Fibroblast of peridontal ligament (primary cell): ENCODE results near the gene TPX2.

ENCODE experiments used
- DNase-seq: peaks from one replicate; pipeline ENCODE4 v3.0.0-alpha.2; 2010; ENCODE audit errors: extremely low read depth

The TPX2 gene

GRCh38 chr20:31833130-31833930 lies 94.2 kb downstream of the TPX2 start:
- DNase-seq, result no peak

DNA sequence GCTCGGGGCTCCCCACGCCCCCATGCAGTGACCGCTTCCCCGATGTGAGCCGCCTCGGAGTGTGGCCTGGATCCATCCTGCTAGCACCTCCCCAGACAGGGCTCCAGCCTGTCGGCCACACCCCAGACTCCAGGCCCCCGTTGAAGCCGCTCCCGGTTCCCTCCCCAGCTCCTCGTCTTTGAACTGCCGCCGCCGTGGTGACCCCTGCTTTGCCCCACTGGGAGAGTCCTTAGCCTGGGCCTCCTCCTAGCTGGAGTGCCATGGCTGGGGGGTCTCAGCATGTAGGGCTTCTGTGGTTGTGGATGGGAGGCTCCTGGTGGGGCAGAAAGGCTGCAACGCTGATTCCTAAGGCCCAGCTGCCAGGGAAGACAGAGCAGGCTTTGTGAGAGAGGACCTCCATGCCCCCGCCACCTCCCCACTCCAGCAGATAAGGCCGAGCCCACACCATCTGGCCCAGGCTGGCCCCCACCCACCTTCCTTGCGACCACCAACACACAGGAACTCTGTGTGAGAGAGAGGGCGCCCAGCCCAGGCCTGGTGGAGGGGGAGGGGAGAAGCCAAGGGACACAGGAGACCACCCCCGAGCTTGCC lies 94.9 kb downstream of the TPX2 start:
- no peak for DNase-seq

DNA sequence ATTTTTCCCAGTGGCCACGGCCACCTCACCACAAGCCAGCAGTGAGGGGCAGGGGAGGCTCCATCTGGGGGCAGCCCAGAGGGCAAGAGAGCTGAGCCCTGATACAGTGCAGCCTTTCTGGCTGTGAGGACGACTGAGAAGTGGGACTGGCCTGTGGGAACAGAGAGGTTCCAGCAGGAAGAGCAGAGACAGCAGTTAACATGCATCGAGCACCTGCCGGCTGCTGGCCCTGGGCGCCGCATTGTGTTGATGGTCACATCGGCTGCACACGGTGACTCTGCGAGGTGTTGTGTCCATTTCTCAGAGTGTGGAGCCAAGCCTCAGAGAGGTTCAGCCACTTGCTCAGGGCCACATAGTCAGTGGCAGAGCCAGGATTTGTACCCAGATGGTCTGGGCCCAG lies 96.5 kb downstream of the TPX2 start:
- no peak for DNase-seq

DNA sequence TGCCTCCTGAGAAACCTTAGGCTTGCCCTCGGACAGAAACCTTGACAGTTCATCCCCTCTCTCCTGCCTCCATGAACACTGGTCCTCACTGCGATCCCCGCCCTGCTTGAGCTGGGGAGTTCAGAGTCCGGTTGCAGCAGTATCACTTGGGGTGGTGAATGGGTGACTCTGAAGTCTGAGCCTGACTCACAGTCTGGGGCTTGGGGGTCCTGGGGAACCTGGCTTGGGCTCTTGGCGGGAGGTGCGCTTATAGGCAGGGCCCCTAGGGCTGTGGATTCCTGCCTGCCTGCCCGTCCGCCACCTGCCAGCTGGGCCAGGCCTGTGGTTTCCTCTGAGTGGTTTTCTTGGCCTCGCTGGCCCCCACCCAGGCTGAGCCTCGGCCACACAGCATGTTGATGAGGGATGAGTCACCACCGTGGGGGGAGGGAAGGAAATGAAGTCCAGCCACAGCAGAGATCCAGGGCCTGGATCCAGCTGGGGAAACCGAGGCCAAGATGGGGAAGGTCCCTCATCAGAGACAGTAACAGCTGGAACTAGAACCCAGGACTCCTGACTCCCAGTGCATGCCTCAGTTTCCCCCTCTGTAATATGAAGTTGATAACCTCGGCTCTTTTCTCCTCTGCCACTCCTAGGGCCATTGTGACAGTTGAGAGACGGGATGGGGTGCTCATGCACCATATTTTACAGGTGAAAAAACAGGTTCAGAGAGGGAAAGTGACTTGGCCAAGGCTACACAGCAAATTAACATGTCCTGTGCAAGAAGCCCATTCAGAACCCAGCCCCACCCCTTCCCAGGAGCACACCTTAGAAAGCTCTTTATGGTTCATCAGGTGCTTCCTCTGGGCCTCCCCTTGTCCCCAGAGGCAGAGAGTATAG lies 97.1 kb downstream of the TPX2 start:
- peak; percentile 87 for DNase-seq

DNA sequence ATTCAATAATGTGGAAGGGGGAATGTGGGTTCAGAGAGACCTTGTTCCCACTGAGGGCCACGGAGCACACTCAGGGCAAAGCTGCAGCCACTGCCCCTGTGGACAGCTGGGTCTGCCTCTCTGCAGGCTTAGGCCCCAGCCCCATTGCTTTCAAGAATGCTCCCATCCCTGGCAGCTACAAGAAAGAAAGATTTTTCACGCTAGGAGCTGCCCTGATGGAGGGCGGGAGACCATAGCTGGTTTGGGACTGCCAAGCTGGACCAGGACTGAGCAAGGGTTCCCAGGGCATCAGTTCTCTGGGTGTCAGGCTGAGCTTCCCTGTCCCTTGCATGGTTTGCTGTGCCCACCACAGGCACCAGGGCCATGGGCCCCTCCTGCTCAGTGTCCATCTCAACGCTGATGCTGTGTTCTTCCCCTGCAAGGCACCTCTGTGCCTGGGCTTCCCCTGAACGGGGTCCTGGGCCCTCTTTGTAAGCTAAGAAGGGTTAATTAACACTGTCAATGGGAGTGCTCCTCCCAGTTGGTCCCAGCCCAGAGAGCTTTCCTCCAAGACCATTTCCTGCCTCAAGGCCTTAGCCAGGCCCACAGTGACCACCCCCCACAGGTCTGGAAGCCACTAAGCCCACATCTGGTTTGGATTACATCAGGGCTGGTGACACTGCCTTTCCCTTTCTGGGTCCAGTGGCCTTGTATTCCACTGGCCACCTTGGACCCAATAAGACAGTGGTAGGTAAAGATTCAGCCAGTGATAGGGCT lies 97.9 kb downstream of the TPX2 start:
- no peak for DNase-seq

GRCh38 chr20:31837896-31838397 lies 98.9 kb downstream of the TPX2 start:
- peak; percentile 37 for DNase-seq

- DNase-seq, result no peak
Observed at GRCh38 chr20:31838646-31839292, 99.7 kb downstream of the TPX2 start.

DNA sequence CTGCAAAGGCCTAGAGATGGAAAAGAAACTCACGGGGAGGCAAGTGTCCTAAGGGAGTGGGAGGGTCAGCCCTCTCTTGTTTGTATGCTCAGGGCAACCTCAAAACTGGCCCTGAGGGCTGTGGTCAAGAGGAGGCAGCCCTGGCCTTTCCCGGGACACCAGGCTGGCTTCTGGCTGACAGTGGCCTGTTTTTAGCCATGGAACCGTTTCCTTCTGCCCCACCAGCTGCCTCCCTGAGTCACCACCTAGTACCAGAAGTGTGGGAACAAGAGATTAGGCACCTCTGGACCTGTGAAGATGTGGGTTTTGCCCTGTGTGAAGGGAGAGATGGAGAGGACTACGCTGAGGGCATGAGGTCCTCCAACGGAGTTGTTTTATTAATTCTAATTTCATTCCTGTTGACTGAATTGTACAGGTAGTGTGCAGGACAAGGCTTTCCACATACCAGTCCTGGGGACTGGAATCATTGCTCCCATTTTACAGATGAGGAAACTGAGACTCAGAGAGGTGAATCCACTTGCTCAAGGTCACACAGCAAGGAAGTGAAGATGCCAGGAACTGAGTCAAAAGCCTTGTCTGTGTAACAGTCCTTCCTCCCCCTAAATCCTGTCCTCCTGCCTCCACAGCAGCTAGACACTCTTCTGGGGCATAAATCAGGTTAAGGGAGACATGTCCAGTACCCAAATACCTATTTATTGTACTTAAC lies 100.8 kb downstream of the TPX2 start:
- no peak for DNase-seq

DNA sequence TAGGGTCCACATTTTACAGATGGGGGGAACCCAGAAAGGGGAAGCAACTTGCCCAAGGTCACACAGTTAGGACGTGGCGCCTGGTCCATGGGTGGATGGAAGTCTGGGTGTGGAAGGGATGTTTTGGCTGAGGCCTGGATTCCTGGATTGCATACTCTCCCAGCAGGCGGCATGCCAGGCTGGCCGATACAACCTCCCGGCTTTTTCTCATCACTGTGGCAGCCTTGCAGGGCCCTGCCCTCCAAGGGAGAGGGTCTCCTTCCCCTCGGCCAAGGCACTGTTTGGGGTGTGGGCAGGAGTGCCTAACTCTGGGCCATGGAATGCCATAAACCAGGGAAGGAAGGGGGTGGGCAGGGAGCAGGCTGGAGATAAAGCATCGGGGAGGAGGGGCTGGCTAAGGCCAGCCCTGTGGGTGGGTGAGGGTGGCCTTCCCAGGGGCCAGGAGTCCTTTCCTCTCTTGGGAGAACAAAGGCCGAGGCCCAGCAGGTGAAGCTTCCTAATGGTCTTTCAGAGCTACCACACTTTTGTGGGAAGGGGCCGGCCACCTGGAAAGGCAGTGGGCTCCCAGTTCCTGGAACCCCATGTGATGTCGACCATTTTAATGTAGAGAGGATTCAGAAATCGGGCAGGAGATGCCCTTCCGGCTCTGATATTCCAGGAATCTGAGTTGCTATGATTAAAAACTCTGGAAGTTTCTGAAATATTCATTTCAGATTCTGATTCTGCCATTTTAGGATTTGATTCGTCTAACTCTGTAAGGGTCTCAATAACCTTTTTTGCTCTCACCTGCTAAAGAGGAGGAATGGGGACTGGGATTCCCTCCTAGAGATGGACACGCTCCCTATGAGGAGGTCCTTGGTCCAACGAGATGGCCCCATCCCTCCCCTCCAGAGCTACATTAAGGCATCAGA lies 102.1 kb downstream of the TPX2 start:
- no peak for DNase-seq

- DNase-seq, result peak; percentile 47
Observed at GRCh38 chr20:31841928-31842327, 102.8 kb downstream of the TPX2 start.

GRCh38 chr20:31842471-31843157 lies 103.5 kb downstream of the TPX2 start:
- peak; percentile 56 for DNase-seq

DNA sequence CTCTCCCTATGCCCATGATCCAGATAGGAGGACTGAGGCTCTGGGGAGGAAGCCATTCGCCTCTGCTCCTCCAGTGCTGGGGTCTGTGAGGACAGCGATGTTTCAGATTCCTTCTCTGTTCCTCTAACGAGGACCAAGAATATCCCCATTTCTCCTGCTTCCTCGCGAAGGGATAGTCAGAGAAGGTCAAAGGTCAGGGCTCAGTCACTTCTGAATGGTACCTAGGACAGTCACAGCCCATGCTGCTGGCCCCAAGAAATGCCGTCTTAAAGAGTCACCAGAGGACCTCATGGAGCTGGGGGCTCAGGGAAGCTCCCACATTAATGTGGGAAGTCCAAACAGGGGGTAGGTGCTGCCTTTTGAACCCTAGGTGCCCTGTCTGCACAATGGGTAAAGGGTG lies 104.2 kb downstream of the TPX2 start:
- DNase-seq, result no peak

DNA sequence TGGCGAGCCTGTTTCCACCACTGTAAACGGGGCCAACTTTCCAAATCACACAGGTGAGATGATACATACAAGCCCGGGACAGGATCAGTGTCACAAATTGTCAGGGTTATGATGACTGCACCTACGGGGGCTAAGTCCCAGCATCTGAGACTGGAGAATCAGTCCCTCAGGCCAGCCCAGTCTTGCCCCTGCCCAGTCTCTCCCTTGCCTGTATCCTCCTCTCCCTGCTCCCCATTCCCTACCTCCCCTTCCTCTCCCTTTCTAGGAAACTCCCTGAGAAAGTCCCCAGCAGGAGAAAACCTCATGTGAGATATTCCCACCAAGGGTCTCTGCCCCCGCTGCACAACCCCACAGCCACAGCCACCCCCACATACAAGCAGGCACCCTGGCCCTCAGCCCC lies 104.8 kb downstream of the TPX2 start:
- DNase-seq, result no peak

- DNase-seq, result no peak
Observed at GRCh38 chr20:31844737-31845299, 105.7 kb downstream of the TPX2 start.

GRCh38 chr20:31845300-31845863 lies 106.3 kb downstream of the TPX2 start, which contains the start of gene FOXS1:
Gene FOXS1, minus strand, starts transcription at chr20:31845604. Its CDS starts 62 bp downstream, at chr20:31845542.
- DNase-seq, result no peak

DNA sequence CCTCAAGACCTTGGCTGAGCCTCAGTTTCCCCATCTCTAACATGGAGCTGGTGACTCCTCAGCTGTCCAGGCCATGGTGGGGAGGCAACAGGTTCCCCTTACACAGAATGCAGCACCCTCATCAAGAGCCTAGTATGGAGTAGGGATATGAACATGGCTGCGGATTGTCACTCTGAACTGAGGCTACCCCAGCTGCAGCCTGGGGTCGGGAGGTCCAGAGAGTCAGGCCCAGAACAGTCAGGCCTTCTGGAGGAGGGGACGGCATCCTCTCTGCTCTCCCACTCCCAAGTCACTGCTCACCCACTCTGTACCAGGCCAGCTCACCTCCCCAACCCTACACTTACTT lies 107.7 kb downstream of the TPX2 start:
- no peak for DNase-seq

DNA sequence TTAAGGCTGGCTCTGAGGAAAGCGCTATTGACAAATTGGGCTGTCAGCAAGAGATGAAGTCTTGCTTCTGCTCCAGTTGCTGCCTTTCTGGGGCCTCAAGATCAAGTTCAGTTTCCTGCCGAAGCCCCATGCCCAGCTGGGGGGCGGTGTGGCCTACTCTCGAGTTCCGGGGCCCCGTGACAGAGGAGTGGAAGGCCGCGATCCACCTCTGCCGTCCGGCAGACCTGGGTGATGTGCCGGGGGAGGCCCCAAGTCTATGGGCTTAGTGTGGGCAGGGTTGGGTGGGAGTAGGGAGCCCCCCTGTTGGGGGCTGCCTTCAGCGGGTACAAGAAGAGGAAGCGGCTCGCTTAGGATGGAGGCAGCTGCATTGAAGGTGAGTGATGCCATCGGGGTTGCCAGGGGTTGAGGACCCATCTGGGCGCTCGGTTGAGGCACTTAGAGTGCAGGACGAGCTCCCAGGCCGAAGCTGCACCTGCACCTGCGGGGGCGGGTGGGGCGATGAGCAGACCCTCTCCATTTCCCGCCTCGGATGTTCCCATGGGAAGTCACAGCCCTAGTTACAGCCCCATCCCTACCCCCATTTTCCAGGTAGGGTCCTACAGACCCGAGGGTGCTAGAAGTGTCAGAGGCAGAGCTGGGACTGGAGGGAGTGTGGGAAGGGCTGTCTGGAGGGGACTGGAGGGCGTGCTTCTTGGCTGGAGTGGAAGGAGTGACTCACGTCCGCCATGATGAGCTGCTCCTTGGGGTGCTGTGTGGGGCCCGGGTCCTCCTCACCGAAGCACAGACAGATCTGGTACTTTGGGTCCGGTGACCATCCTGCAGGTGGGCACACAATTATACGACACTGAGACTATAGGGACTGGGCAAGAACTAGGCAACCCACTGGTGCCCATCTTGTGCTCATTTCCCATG lies 109.3 kb downstream of the TPX2 start:
- DNase-seq, result no peak
